Adrenal gland (tissue), 12 donors: Measurements from ENCODE around the gene GGT6. TPM values are rescaled to one million over a fixed set of nuclear protein-coding genes. Genes with fewer than 3 reads are reported as not detected.

ENCODE experiments used
- DNase-seq, 7 donors: peaks; one replicate each; pipeline ENCODE4 v3.0.0-alpha.2; 2019 to 2020
- H3K27ac ChIP-seq, 5 donors: fragments of 200-600 bp; sonication (generic) in 4 of 5; 1 replicate in 3 of 5; 2 replicates in 2 of 5; pipeline versions ENCODE4 v1.5.1 to v1.8.0; 2016 to 2020; ENCODE audit warnings: mild to moderate bottlenecking in 1 of 5
- H3K27me3 ChIP-seq: fragments of 200-600 bp; 2 replicates; pipeline ENCODE4 v1.8.0; 2021
- H3K36me3 ChIP-seq, 2 donors: fragments of 200-600 bp; replicated peaks in 1 of 2; 1 replicate in 1 of 2; 2 replicates in 1 of 2; pipeline versions ENCODE4 v1.5.1 to v1.8.0; 2018 to 2022
- H3K4me1 ChIP-seq, 2 donors: fragments of 200-600 bp; replicated peaks in 1 of 2; 1 replicate in 1 of 2; 2 replicates in 1 of 2; pipeline versions ENCODE4 v1.5.1 to v1.8.0; 2018 to 2021
- H3K4me3 ChIP-seq, 4 donors: fragments of 200-600 bp; sonication (generic) in 3 of 4; one replicate each; pipeline ENCODE4 v1.5.1; 2016 to 2018
- H3K9me3 ChIP-seq, 3 donors: fragments of 200-600 bp; sonication (generic) in 1 of 3; replicated peaks in 1 of 3; 1 replicate in 2 of 3; 2 replicates in 1 of 3; pipeline versions ENCODE4 v1.5.1 to v1.8.0; 2016 to 2021
- POLR2A ChIP-seq, 2 donors: fragments of 450-650 bp; IDR thresholded peaks; one replicate each; pipeline ENCODE4 v1.6.1; 2017; ENCODE audit warnings: antibody characterized with exemption in 2 of 2, mild to moderate bottlenecking in 2 of 2, moderate library complexity in 1 of 2
- WGBS, 4 donors: extraction: QIAGEN DNeasy Blood & Tissue Kit in 2 of 4; methylation state at CpG; one replicate each; pipeline versions ENCODE4 v1.1.5 to v1.1.7; 2013 to 2017; 5-methylcytosine and 5-hydroxymethylcytosine counted together
- intact Hi-C, 2 donors: fragments of 100-400 bp; cut with DNase I; formaldehyde crosslinking; loops; one replicate each; pipeline versions ENCODE4 v1.14.1 to v1.15.0; 2022 to 2023
- polyA plus RNA-seq, 3 donors: library from polyadenylated mRNA; stranded (reverse); fragments of 200-250 nt in 2 of 3; fragments of 350-450 nt in 1 of 3; fragmentation: Illumina TruSeq in 1 of 3; extraction: RNeasy Lipid Tissue Mini Kit (QIAGEN cat#74804) in 1 of 3; gene quantifications; one replicate each; pipeline ENCODE4 v1.2.3, GENCODE V29; 2013 to 2014
- total RNA-seq, 9 donors: library from RNA; depleted of rRNA in 4 of 9; stranded (reverse); fragments of >200 nt in 4 of 9; fragments of 120-200 nt in 1 of 9; fragmentation: NEBNext Ultra II Directional in 1 of 9; extraction: Animal tissue kit (Norgen Biotek cat#: 25700) in 1 of 9; gene quantifications; one replicate each; pipeline versions ENCODE4 v1.1.0 to v1.2.4, GENCODE V29; 2013 to 2023
- TF ChIP-seq, protein P1 (sequence below), 6 experiments: fragments of 450-650 bp in 4 of 6; fragments of 200-600 bp in 2 of 6; sonication (generic) in 1 of 6; IDR thresholded peaks; 1 replicate in 5 of 6; 2 replicates in 1 of 6; pipeline versions ENCODE4 v1.5.1 to v1.8.0; 2016 to 2021; ENCODE audit warnings: antibody characterized with exemption in 6 of 6, mild to moderate bottlenecking in 2 of 6, moderate library complexity in 1 of 6
- donor health status: healthy with polysubstance abuse.
- donor health status: Bipolar disorder and iron deficiency.
- donor health status: DM: yes; HTN: yes; CAD: no.
- donor health status: DM: no; HTN: no; CAD: no.
- donor health status: DM: no; HTN: no; CAD: no.
- donor health status: DM: yes; HTN: yes; CAD: no.

The GGT6 gene
- total and polyA plus RNA-seq, 12 donors: 0.06 to 4.2 (median 0.88) TPM

DNA sequence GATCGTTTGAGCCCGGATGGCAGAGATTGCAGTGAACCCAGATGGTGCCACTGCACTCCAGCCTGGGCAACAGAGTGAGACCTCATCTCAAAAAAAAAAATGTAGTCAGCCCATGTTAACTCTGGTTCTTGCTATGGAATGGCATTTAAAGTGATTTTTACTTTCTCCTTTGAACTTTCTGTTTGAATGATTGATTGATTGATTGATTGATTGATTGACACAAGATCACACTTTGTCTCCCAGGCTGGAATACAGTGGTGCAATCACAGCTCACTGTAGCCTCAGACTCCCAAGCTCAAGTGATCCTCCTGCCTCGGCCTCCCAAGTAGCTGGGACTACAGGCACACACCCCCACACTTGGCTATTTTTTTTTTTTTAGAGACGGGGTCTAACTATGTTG, 40.9 kb upstream of the GGT6 start:
- Histone ChIP-seq H3K27ac (no peak overlapping the region), H3K27me3 (no peaks in the 10 kb centered on the region), H3K4me3 (no peak overlapping the region), H3K4me1 (peaks cover 8 to 17% of the 10 kb centered on the region in 2 donors), H3K9me3 (no peaks in the 10 kb centered on the region), H3K36me3 (no peaks in the 10 kb centered on the region)
- TF ChIP-seq, protein P1, sequence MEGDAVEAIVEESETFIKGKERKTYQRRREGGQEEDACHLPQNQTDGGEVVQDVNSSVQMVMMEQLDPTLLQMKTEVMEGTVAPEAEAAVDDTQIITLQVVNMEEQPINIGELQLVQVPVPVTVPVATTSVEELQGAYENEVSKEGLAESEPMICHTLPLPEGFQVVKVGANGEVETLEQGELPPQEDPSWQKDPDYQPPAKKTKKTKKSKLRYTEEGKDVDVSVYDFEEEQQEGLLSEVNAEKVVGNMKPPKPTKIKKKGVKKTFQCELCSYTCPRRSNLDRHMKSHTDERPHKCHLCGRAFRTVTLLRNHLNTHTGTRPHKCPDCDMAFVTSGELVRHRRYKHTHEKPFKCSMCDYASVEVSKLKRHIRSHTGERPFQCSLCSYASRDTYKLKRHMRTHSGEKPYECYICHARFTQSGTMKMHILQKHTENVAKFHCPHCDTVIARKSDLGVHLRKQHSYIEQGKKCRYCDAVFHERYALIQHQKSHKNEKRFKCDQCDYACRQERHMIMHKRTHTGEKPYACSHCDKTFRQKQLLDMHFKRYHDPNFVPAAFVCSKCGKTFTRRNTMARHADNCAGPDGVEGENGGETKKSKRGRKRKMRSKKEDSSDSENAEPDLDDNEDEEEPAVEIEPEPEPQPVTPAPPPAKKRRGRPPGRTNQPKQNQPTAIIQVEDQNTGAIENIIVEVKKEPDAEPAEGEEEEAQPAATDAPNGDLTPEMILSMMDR (IDR thresholded peaks at IDR 0.05): no peak
- no peak for TF ChIP-seq POLR2A (IDR thresholded peaks at IDR 0.05)
- 87 to 100% (median 96%) methylated on average over 4 of the region's 4 CpGs for WGBS, 4 donors
- DNase-seq: no peak
- intact Hi-C loops: no loop called here

DNA sequence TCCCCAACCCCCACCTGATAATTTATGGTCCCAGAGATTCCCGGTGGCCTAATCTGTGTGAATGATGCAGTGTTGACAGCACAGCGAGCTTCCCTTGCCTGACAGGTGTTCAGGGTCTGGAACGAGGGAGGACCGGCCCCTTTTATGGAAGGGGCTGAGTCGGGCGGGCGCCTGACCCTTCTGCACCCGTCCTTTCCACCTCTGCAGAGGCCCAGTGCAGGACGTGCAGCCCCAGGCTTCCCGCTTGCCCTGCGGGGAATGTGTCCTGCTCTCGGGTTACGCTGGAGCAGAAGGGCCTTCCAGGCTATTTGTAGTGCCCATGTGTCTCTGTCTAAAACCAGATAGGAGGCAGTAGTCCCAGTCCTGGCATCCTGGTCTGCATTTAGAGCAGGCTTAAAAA, 40.2 kb upstream of the GGT6 start:
- intact Hi-C loops: no loop called here
- Histone ChIP-seq H3K27ac (peak overlapping the region in 1 of 5 donors; percentile 38), H3K4me1 (peaks cover 8 to 17% of the 10 kb centered on the region in 2 donors), H3K36me3 (no peaks in the 10 kb centered on the region), H3K9me3 (no peaks in the 10 kb centered on the region), H3K4me3 (no peak overlapping the region), H3K27me3 (no peaks in the 10 kb centered on the region)
- WGBS, 4 donors: 57 to 76% (median 70%) methylated on average over 10 to 13 of the region's 13 CpGs
- TF ChIP-seq, protein P1 (IDR thresholded peaks at IDR 0.05): no peak
- no peak for TF ChIP-seq POLR2A (IDR thresholded peaks at IDR 0.05)
- DNase-seq: no peak

DNA sequence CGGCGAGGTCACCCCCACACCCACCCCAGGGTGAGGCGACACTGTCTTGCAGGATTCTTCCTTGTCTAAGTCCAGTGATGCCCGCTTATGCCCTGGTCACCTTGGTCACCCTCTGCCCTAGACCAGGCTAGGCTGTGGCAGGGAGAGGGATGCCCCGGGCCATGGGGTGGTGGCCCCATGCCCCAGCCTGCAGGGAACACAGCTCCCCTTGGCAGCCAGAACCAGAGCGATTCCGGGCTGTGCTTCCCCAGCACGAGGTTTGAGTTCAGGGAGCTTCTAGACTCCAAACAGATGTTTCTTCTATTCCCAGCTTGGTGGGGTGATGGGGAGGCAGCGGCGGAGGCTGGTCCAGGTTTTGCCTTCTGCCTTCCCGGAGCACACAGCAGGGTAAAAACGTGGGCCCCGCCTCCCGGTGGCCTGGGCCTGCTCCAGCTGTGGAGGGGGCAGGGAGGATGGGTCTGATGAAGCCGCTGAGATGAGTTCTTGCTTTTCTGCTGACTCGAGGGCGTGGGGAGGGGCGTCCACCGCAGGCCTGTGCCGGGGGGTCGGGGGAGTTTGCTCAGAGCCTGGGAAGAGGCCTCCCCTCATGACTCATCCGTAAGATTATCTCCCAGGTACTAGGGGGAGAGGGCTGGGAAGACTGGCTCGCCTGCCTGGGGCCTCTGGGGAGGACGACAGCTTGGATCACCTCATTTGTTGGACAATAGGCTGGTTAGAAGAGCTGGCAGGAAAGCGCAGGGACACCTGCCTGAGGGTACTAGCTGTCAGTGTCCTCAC, 39.3 kb upstream of the GGT6 start:
- Histone ChIP-seq H3K27ac (peak overlapping the region in 2 of 5 donors; percentile 38 to 54), H3K4me3 (no peak overlapping the region), H3K36me3 (no peaks in the 10 kb centered on the region), H3K4me1 (peaks cover 7 to 16% of the 10 kb centered on the region in 2 donors), H3K9me3 (no peaks in the 10 kb centered on the region), H3K27me3 (no peaks in the 10 kb centered on the region)
- WGBS, 4 donors: 28 to 40% (median 34%) methylated on average over 5 to 25 of the region's 25 CpGs
- TF ChIP-seq POLR2A (IDR thresholded peaks at IDR 0.05): no peak
- TF ChIP-seq, protein P1 (IDR thresholded peaks at IDR 0.05): no peak
- DNase-seq: peak in 6 of 7 donors; percentile 28 to 59 (median 38)
- intact Hi-C loops: no loop called here

DNA sequence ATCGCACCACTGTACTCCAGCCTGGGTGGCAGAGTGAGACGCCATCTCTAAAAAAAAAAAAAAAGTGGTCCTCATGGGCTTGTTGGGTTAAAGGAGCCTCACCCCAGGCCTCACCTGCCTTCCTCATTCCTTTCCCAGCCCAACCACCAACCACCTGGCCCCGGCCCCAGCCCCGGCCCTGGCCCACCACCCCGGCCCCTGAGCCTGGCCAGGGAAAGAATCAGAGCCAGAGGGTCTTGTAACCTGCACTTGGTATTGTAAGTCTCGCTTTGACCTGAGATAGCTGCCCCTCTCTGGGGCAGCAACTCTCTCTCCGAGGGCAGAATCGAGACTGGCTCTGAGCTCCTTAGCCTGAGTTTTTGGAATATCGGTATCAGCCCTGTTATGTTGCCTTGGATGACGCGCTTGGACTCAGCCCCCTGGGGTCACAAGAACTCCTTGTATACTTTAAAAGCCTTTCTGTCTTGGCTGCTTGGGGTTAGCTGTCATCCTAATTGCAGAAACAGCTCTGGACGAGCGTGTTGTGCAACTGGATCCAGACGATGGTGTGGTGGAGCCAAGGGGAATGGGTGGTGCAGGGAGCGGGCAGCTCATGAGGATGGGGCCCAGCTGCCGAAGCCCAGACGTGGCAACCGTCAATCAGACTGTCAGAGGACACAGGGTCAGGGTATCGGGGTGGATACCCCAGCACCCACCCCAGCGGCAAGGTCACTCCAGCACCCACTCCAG, 38.6 kb upstream of the GGT6 start:
- intact Hi-C loops: no loop called here
- TF ChIP-seq, protein P1 (IDR thresholded peaks at IDR 0.05): no peak
- TF ChIP-seq POLR2A (IDR thresholded peaks at IDR 0.05): no peak
- Histone ChIP-seq H3K4me1 (peaks cover 0 to 8% of the 10 kb centered on the region in 2 donors), H3K9me3 (no peaks in the 10 kb centered on the region), H3K4me3 (no peak overlapping the region), H3K27ac (peak overlapping the region in 2 of 5 donors; percentile 38 to 54), H3K27me3 (no peaks in the 10 kb centered on the region), H3K36me3 (no peaks in the 10 kb centered on the region)
- peak in 1 of 7 donors; percentile 20 for DNase-seq
- 68 to 80% (median 75%) methylated on average over 15 to 20 of the region's 20 CpGs for WGBS, 4 donors
